GM12878 (cell line): Measurements from ENCODE around the gene TJAP1. TPM values are rescaled to one million over a fixed set of nuclear protein-coding genes. Genes with fewer than 3 reads are reported as not detected.
"Not testable (repeated sequence)": the region's sequence is repeated elsewhere in the genome, so short reads cannot be mapped to it uniquely, and the experiment has no call there.

Experiments
- ATAC-seq: fragments of 200-7000 bp; cut with Tn5 transposase; 3 replicates; pipeline ENCODE4 v1.9.1; 2020; ENCODE audit warnings: mild to moderate bottlenecking, moderate library complexity
- BruUV-seq: library from RNA; stranded (reverse); fragments of 400-500 nt; replicated peaks from 2 replicates; lab custom pipeline; 2021; lab: Mats Ljungman, UMichigan
- CTCF ChIA-PET: fragments of 300-600 bp; sonication (Branson Sonifier 250); formaldehyde crosslinking; extraction: SDS; loops from one replicate; lab custom pipeline; 2021; ENCODE audit warnings: inconsistent platforms; lab: Yijun Ruan, JAX
- POLR2A ChIA-PET: fragments of 350-600 bp; formaldehyde crosslinking; extraction: SDS; loops from one replicate; lab custom pipeline; 2021; ENCODE audit warnings: inconsistent platforms; lab: Charles Lee
- RAD21 ChIA-PET: fragments of 300-600 bp; sonication (Branson Sonifier 250); formaldehyde crosslinking; loops from one replicate; lab custom pipeline; 2023; ENCODE audit warnings: antibody characterized with exemption; ENCODE audit not compliant: unreplicated experiment; lab: Charles Lee
- SMC1A ChIA-PET: fragments of 300-600 bp; sonication (Branson Sonifier 250); formaldehyde crosslinking; loops from one replicate; lab custom pipeline; 2023; ENCODE audit not compliant: unreplicated experiment, uncharacterized antibody; lab: Charles Lee
- DNase-seq: peaks from one replicate; pipeline ENCODE4 v3.0.0-alpha.2; 2011; ENCODE audit warnings: low read depth, low spot score
- FAIRE-seq: peaks from 3 replicates; lab custom pipeline; 2011; peaks lifted over from hg19 to GRCh38; lab: Jason Lieb, UNC
- H2AFZ ChIP-seq: 2 replicates; pipeline ENCODE4 v1.6.0; 2011; ENCODE audit warnings: low read depth, low read length, control low read depth; ENCODE audit not compliant: control insufficient read depth
- H3K27ac ChIP-seq: 2 replicates; pipeline ENCODE4 v1.5.1; 2011; ENCODE audit warnings: control low read depth; ENCODE audit not compliant: control insufficient read depth, insufficient read depth
- H3K27me3 ChIP-seq, 2 experiments: replicated peaks in 1 of 2; 2 replicates each; pipeline versions ENCODE4 v1.6.0 to v1.6.1; 2011; ENCODE audit warnings: low read length in 1 of 2; ENCODE audit not compliant: control insufficient read depth in 2 of 2, insufficient read depth in 2 of 2
- H3K36me3 ChIP-seq, 2 experiments: 2 replicates each; pipeline ENCODE4 v1.5.1; 2011; ENCODE audit warnings: low read length in 1 of 2; ENCODE audit not compliant: control insufficient read depth in 2 of 2, insufficient read depth in 2 of 2
- H3K4me1 ChIP-seq: 2 replicates; pipeline ENCODE4 v1.6.1; 2011; ENCODE audit warnings: mild to moderate bottlenecking, low read length, moderate library complexity, mixed read lengths; ENCODE audit not compliant: control insufficient read depth, insufficient read depth
- H3K4me2 ChIP-seq: 2 replicates; pipeline ENCODE4 v1.6.0; 2011; ENCODE audit warnings: control low read depth; ENCODE audit not compliant: control insufficient read depth, insufficient read depth
- H3K4me3 ChIP-seq: fragments of 200-600 bp; sonication (generic); 2 replicates; pipeline ENCODE4 v1.5.1; 2016
- H3K79me2 ChIP-seq: 2 replicates; pipeline ENCODE4 v1.6.0; 2011; ENCODE audit warnings: low read length; ENCODE audit not compliant: control insufficient read depth, insufficient read depth
- H3K9ac ChIP-seq: 2 replicates; pipeline ENCODE4 v1.8.0; 2011; ENCODE audit warnings: low read length, control low read depth, mixed read lengths; ENCODE audit not compliant: control insufficient read depth, insufficient read depth
- H3K9me3 ChIP-seq: replicated peaks from 3 replicates; pipeline ENCODE4 v1.5.1; 2011; ENCODE audit warnings: mild to moderate bottlenecking, low read length; ENCODE audit not compliant: control insufficient read depth, insufficient read depth
- H4K20me1 ChIP-seq: 2 replicates; pipeline ENCODE4 v1.6.0; 2011; ENCODE audit not compliant: control insufficient read depth, insufficient read depth
- CHD1 ChIP-seq: IDR thresholded peaks from 2 replicates; pipeline ENCODE4 v1.6.1; 2012; ENCODE audit warnings: low read depth, low read length, improper control_type of control experiment
- ELK1 ChIP-seq: IDR thresholded peaks from 2 replicates; pipeline ENCODE4 v1.6.1; 2012; ENCODE audit warnings: low read depth, low read length, improper control_type of control experiment
- FOXM1 ChIP-seq: IDR thresholded peaks from 2 replicates; pipeline ENCODE4 v1.6.1; 2012; ENCODE audit warnings: low read depth, mild to moderate bottlenecking, inconsistent platforms, low read length, moderate library complexity
- RB1 ChIP-seq: fragments of 450-650 bp; formaldehyde crosslinking; IDR thresholded peaks from 2 replicates; pipeline ENCODE4 v1.6.1; 2017; ENCODE audit warnings: mild to moderate bottlenecking, borderline replicate concordance
- ZBTB4 ChIP-seq: fragments of 450-650 bp; formaldehyde crosslinking; IDR thresholded peaks from 2 replicates; pipeline ENCODE4 v1.4.0; 2022; ENCODE audit warnings: mild to moderate bottlenecking, moderate library complexity
- WGBS: methylation state at CpG from one replicate; pipeline ENCODE4 v1.1.6; 2016; ENCODE audit warnings: low lambda C conversion rate; ENCODE audit not compliant: insufficient replicate concordance, insufficient coverage; ENCODE audit errors: missing lambda C conversion rate; 5-methylcytosine and 5-hydroxymethylcytosine counted together
- in situ Hi-C: fragments of 300-500 bp; cut with MboI; formaldehyde crosslinking; loops from 9 replicates; pipeline ENCODE4 v1.14.3; 2018; ENCODE audit warnings: mixed read lengths
- intact Hi-C: fragments of 100-400 bp; cut with micrococcal nuclease; formaldehyde crosslinking; loops from one replicate; pipeline ENCODE4 v1.14.2; 2022; ENCODE audit not compliant: unreplicated experiment
- polyA plus RNA-seq, 11 experiments: library from polyadenylated mRNA; depleted of rRNA in 4 of 11; unstranded in 6 of 11; stranded (reverse) in 5 of 11; fragments of >200 nt; fragmentation: Nextera tagmentation in 4 of 11; fragmentation: Illumina TruSeq in 1 of 11; extraction: Ambion mirVana in 4 of 11; extraction: Trizol in 1 of 11; gene quantifications; 1 replicate in 1 of 11; 2 replicates in 10 of 11; pipeline versions ENCODE4 v1.2.1 to v1.2.3, GENCODE V29; 2011 to 2016; ENCODE audit warnings: inconsistent platforms in 2 of 11, missing spikeins in 2 of 11, low read depth in 1 of 11
- total RNA-seq, 4 experiments: library from RNA; depleted of rRNA in 3 of 4; stranded (reverse); fragments of >200 nt in 3 of 4; fragmentation: Illumina TruSeq in 1 of 4; extraction: Trizol in 1 of 4; gene quantifications; 2 replicates each; pipeline versions ENCODE4 v1.2.1 to v1.2.3, GENCODE V29; 2013 to 2021
- TF ChIP-seq, protein P1 (sequence below): fragments of 450-650 bp; IDR thresholded peaks from 2 replicates; pipeline ENCODE4 v1.6.1; 2016; ENCODE audit warnings: mild to moderate bottlenecking

Gene TJAP1
- total and polyA plus RNA-seq, 10 of the 15 experiments (the other 5 are each of a cell fraction or from before 2014, with no cell fraction given), result 0.11 to 22.6 (median 12.8) TPM

DNA sequence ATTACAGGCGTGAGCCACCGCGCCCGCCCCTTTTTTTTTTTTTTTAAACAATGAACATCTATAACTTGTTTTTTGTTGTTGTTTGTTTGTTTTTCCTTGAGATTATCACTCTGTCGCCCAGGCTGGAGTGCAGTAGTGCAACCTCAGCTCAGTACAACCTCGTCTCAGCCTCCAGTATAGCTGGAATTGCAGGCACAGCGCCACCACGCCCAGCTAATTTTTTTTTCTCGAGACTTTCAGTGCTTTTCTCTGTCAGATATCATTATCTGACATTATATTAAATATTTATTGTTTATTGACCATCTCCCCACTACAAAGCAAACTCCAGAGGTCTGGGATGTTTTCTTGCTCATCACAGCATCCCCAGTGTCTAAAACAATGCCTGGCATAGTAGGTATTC lies 19.7 kb upstream of the TJAP1 start:
- Histone ChIP-seq H3K27ac (no peak overlapping the region), H4K20me1 (no peaks in the 10 kb centered on the region), H3K27me3 (peaks cover 2 to 3% of the 10 kb centered on the region in 2 experiments; a peak in 3 of 4 replicates), H3K9me3 (no peaks in the 10 kb centered on the region), H2AFZ (no peak overlapping the region), H3K4me2 (no peak overlapping the region), H3K9ac (no peak overlapping the region), H3K4me3 (no peak overlapping the region), H3K36me3 (no peaks in the 10 kb centered on the region), H3K79me2 (no peaks in the 10 kb centered on the region), H3K4me1 (peaks cover 14% of the 10 kb centered on the region)
- RAD21 ChIA-PET, result interaction anchor here (0.9 to 5.3 kb wide), 2 partner anchors 49 to 121 kb away, joined by 3 to 22 read pairs; no protein-coding TSS in a partner anchor
- no peak for DNase-seq
- POLR2A ChIA-PET, result interaction anchor here (0.7 kb wide), 3 partner anchors 79 to 469 kb away, joined by 3 to 6 read pairs (median 3); no protein-coding TSS in a partner anchor
- WGBS, result 75% methylated on average over 9 of the region's 9 CpGs
- intact Hi-C loops, result loop anchor here (10.0 kb wide), 1 partner anchor 617 kb away; no protein-coding TSS in a partner anchor
- SMC1A ChIA-PET, result interaction anchor here (2.0 kb wide), 1 partner anchor 38 kb away, joined by 5 read pairs; no protein-coding TSS in a partner anchor
- in situ Hi-C loops, result no loop called here
- TF ChIP-seq FOXM1 (no peak), CHD1 (no peak), ZBTB4 (CRISPR knock-in tag) (no peak), ELK1 (no peak), RB1 (no peak)
- TF ChIP-seq, protein P1, sequence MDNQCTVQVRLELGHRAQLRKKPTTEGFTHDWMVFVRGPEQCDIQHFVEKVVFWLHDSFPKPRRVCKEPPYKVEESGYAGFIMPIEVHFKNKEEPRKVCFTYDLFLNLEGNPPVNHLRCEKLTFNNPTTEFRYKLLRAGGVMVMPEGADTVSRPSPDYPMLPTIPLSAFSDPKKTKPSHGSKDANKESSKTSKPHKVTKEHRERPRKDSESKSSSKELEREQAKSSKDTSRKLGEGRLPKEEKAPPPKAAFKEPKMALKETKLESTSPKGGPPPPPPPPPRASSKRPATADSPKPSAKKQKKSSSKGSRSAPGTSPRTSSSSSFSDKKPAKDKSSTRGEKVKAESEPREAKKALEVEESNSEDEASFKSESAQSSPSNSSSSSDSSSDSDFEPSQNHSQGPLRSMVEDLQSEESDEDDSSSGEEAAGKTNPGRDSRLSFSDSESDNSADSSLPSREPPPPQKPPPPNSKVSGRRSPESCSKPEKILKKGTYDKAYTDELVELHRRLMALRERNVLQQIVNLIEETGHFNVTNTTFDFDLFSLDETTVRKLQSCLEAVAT, result no peak
- no peak for ATAC-seq
- no peak for FAIRE-seq
- CTCF ChIA-PET, result interaction anchor here (1.2 to 4.7 kb wide), 3 partner anchors 14 to 49 kb away, joined by 4 to 27 read pairs (median 4); no protein-coding TSS in a partner anchor
- no TSS peak for BruUV-seq

DNA sequence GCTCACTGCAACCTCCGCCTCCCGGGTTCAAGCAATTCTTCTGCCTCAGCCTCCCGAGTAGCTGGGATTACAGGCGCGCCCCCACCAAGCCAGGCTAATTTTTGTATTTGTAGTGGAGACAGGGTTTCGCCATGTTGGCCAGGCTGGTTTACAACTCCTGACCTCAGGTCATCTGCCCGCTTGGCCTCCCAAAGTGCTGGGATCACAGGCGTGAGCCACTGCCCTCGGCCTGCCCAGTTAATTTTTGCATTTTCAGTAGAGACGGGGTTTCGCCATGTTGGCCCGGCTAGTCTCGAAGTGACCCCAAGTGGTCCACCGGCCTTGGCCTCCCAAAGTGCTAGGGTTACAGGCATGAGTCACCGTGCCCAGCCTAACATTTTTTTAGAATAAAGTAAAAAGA lies 19.2 kb upstream of the TJAP1 start:
- H3K36me3 ChIP-seq, H3K4me2 ChIP-seq, H3K4me3 ChIP-seq, FAIRE-seq, in situ Hi-C loops, H3K27ac ChIP-seq, DNase-seq, H4K20me1 ChIP-seq, BruUV-seq, ATAC-seq, H2AFZ ChIP-seq, H3K27me3 ChIP-seq, H3K9me3 ChIP-seq, H3K9ac ChIP-seq, H3K79me2 ChIP-seq: not testable (repeated sequence)
- intact Hi-C loops, result loop anchor here (10.0 kb wide), 1 partner anchor 617 kb away; no protein-coding TSS in a partner anchor
- 86% methylated on average over 15 of the region's 15 CpGs for WGBS
- ChIA-PET SMC1A (interaction anchor here (2.0 kb wide), 1 partner anchor 38 kb away, joined by 5 read pairs; no protein-coding TSS in a partner anchor), CTCF (interaction anchor here (4.7 kb wide), 1 partner anchor 49 kb away, joined by 27 read pairs; no protein-coding TSS in a partner anchor), POLR2A (interaction anchor here (0.6 kb wide), 1 partner anchor 38 kb away, joined by 3 read pairs; no protein-coding TSS in a partner anchor), RAD21 (interaction anchor here (5.3 kb wide), 1 partner anchor 49 kb away, joined by 22 read pairs; no protein-coding TSS in a partner anchor)
- H3K4me1 ChIP-seq, result peaks cover 14% of the 10 kb centered on the region
